HG02798 (cell line): ENCODE data around the gene MTAP.

Experiments
- ATAC-seq: cut with Tn5 transposase; IDR thresholded peaks from one replicate; pipeline ENCODE4 v1.9.1; 2021; ENCODE audit warnings: mild to moderate bottlenecking; ENCODE audit not compliant: unreplicated experiment, poor library complexity

Gene MTAP

GRCh38 chr9:21967169-21967568, 164.7 kb downstream of the MTAP start:
- no peak for ATAC-seq

- no peak for ATAC-seq
Measured at GRCh38 chr9:21967702-21968101, 165.3 kb downstream of the MTAP start.

- ATAC-seq = no peak
Measured at GRCh38 chr9:21968331-21969010, 166.0 kb downstream of the MTAP start.

- ATAC-seq = no peak
Measured at GRCh38 chr9:21969011-21969940, 166.8 kb downstream of the MTAP start.

GRCh38 chr9:21969951-21970799, 167.7 kb downstream of the MTAP start:
- no peak for ATAC-seq

- no peak for ATAC-seq
Measured at GRCh38 chr9:21970800-21971640, 168.6 kb downstream of the MTAP start.

GRCh38 chr9:21972361-21972760, 169.9 kb downstream of the MTAP start:
- no peak for ATAC-seq

- no peak for ATAC-seq
Measured at GRCh38 chr9:21974343-21974721, 171.9 kb downstream of the MTAP start.

GRCh38 chr9:21974722-21975409, 172.4 kb downstream of the MTAP start:
- peak; percentile 65 for ATAC-seq

- no peak for ATAC-seq
Measured at GRCh38 chr9:21976334-21976875, 174.0 kb downstream of the MTAP start.

GRCh38 chr9:21982391-21982790, 180.0 kb downstream of the MTAP start:
- ATAC-seq = no peak

GRCh38 chr9:21982861-21983560, 180.6 kb downstream of the MTAP start:
- no peak for ATAC-seq

GRCh38 chr9:21983561-21983935, 181.1 kb downstream of the MTAP start:
- ATAC-seq = no peak

- no peak for ATAC-seq
Measured at GRCh38 chr9:21984101-21984500, 181.7 kb downstream of the MTAP start.

GRCh38 chr9:21985964-21986667, 183.7 kb downstream of the MTAP start:
- ATAC-seq = peak; percentile 37
